SK-N-SH (cell line): Measurements from ENCODE around the gene ATP2A1. TPM values are rescaled to one million over a fixed set of nuclear protein-coding genes. Genes with fewer than 3 reads are reported as not detected.
"Not testable (repeated sequence)": the region's sequence is repeated elsewhere in the genome, so short reads cannot be mapped to it uniquely, and the experiment has no call there.

Source experiments
- CTCF ChIA-PET: fragments of 300-600, 350-600 bp; formaldehyde crosslinking; extraction: SDS; loops from one replicate; lab custom pipeline; 2021; lab: Yijun Ruan, JAX
- POLR2A ChIA-PET: fragments of 350-600 bp; sonication (Branson Sonifier 250); formaldehyde crosslinking; extraction: SDS; loops from one replicate; lab custom pipeline; 2020; ENCODE audit warnings: antibody characterized with exemption, inconsistent platforms; lab: Yijun Ruan, JAX
- DNase-seq: peaks from one replicate; pipeline ENCODE4 v3.0.0; 2012
- H2AFZ ChIP-seq: fragments of 200-600 bp; sonication (generic); 2 replicates; pipeline ENCODE4 v1.8.1; 2016; ENCODE audit warnings: antibody characterized with exemption, mild to moderate bottlenecking, low read depth
- H3F3A ChIP-seq: fragments of 200-600 bp; sonication (generic); replicated peaks from 2 replicates; pipeline ENCODE3; 2016; ENCODE audit warnings: antibody characterized with exemption, mild to moderate bottlenecking; ENCODE audit not compliant: insufficient read depth
- H3K27ac ChIP-seq, 2 experiments: fragments of 200-500 bp in 1 of 2; fragments of 200-600 bp in 1 of 2; sonication (Bioruptor generic) in 1 of 2; sonication (generic), shearing (Covaris generic) in 1 of 2; 2 replicates each; pipeline versions ENCODE4 v1.5.1 to v1.6.1; 2014 to 2016; ENCODE audit warnings: low read depth in 2 of 2, inconsistent platforms in 1 of 2, low read length in 1 of 2, mild to moderate bottlenecking in 1 of 2, mixed read lengths in 1 of 2
- H3K27me3 ChIP-seq: fragments of 200-600 bp; sonication (generic), shearing (Covaris generic); 2 replicates; pipeline ENCODE4 v1.6.1; 2016; ENCODE audit warnings: mixed run types; ENCODE audit not compliant: insufficient read depth
- H3K36me3 ChIP-seq, 2 experiments: fragments of 200-500 bp in 1 of 2; fragments of 200-600 bp in 1 of 2; sonication (Bioruptor generic) in 1 of 2; sonication (generic) in 1 of 2; replicated peaks in 1 of 2; 2 replicates each; pipeline versions ENCODE3 to v1.5.1; 2014 to 2016; ENCODE audit warnings: low read length in 1 of 2, mild to moderate bottlenecking in 1 of 2; ENCODE audit not compliant: insufficient read depth in 2 of 2, control insufficient read depth in 1 of 2
- H3K4me1 ChIP-seq, 2 experiments: fragments of 200-500 bp in 1 of 2; fragments of 200-600 bp in 1 of 2; sonication (Bioruptor generic) in 1 of 2; sonication (generic), shearing (Covaris generic) in 1 of 2; 2 replicates each; pipeline versions ENCODE4 v1.5.1 to v1.6.1; 2014 to 2016; ENCODE audit warnings: low read depth in 1 of 2, low read length in 1 of 2, mixed run types in 1 of 2; ENCODE audit not compliant: insufficient read depth in 2 of 2, control insufficient read depth in 1 of 2
- H3K4me2 ChIP-seq: fragments of 200-600 bp; sonication (generic), shearing (Covaris generic); 2 replicates; pipeline ENCODE4 v1.6.1; 2017; ENCODE audit warnings: mixed run types
- H3K4me3 ChIP-seq, 2 experiments: fragments of 200-500 bp in 1 of 2; fragments of 200-600 bp in 1 of 2; sonication (Bioruptor generic) in 1 of 2; sonication (generic), shearing (Covaris generic) in 1 of 2; 2 replicates each; pipeline versions ENCODE4 v1.5.1 to v1.8.1; 2014 to 2016; ENCODE audit warnings: low read depth in 2 of 2, inconsistent platforms in 1 of 2, low read length in 1 of 2, mild to moderate bottlenecking in 1 of 2, mixed read lengths in 1 of 2, moderate library complexity in 1 of 2
- H3K79me2 ChIP-seq: fragments of 200-600 bp; sonication (generic); 2 replicates; pipeline ENCODE4 v1.8.1; 2017; ENCODE audit warnings: mild to moderate bottlenecking; ENCODE audit not compliant: insufficient read depth
- H3K9ac ChIP-seq: fragments of 200-600 bp; sonication (generic); 2 replicates; pipeline ENCODE4 v1.6.1; 2017; ENCODE audit warnings: mixed run types
- H3K9me2 ChIP-seq: fragments of 200-600 bp; sonication (generic); 2 replicates; pipeline ENCODE4 v1.6.1; 2017; ENCODE audit warnings: mixed run types
- H3K9me3 ChIP-seq: fragments of 200-600 bp; sonication (generic); 2 replicates; pipeline ENCODE4 v1.6.1; 2017; ENCODE audit warnings: mixed run types, mild to moderate bottlenecking, moderate library complexity
- H4K20me1 ChIP-seq: fragments of 200-600 bp; sonication (generic); 2 replicates; pipeline ENCODE4 v1.6.1; 2017; ENCODE audit warnings: mild to moderate bottlenecking, mixed run types; ENCODE audit not compliant: insufficient read depth
- EP300 ChIP-seq, 2 experiments: IDR thresholded peaks; 2 replicates each; pipeline versions ENCODE4 v1.4.0 to v1.6.1; 2012; ENCODE audit warnings: borderline replicate concordance in 1 of 2, low read depth in 1 of 2, low read length in 1 of 2
- FOXM1 ChIP-seq: IDR thresholded peaks from 2 replicates; pipeline ENCODE4 v1.4.0; 2012; ENCODE audit warnings: low read depth, mild to moderate bottlenecking
- GABPA ChIP-seq: IDR thresholded peaks from 2 replicates; pipeline ENCODE4 v1.4.0; 2012; ENCODE audit warnings: low read depth, mild to moderate bottlenecking
- GATA2 ChIP-seq: sonication (generic); formaldehyde crosslinking; IDR thresholded peaks from 2 replicates; pipeline ENCODE4 v1.5.0; 2020; ENCODE audit warnings: mild to moderate bottlenecking, missing genetic modification reagents
- JUND ChIP-seq: IDR thresholded peaks from 2 replicates; pipeline ENCODE4 v1.4.0; 2012
- NFIC ChIP-seq: IDR thresholded peaks from 2 replicates; pipeline ENCODE4 v1.4.0; 2012; ENCODE audit warnings: borderline replicate concordance
- NRF1 ChIP-seq: IDR thresholded peaks from 2 replicates; pipeline ENCODE4 v1.6.1; 2012; ENCODE audit warnings: low read depth, mild to moderate bottlenecking, low read length
- PBX3 ChIP-seq: IDR thresholded peaks from 2 replicates; pipeline ENCODE4; 2012
- POLR2AphosphoS5 ChIP-seq: IDR thresholded peaks from 2 replicates; pipeline ENCODE4 v1.6.1; 2012; ENCODE audit warnings: low read depth, low read length
- SIN3A ChIP-seq: IDR thresholded peaks from 2 replicates; pipeline ENCODE4 v1.6.1; 2012; ENCODE audit warnings: low read depth, mild to moderate bottlenecking, low read length, moderate library complexity, borderline replicate concordance
- TAF1 ChIP-seq: IDR thresholded peaks from 2 replicates; pipeline ENCODE4 v1.6.1; 2012; ENCODE audit warnings: low read depth, mild to moderate bottlenecking, low read length, moderate library complexity, borderline replicate concordance
- YY1 ChIP-seq: IDR thresholded peaks from 2 replicates; pipeline ENCODE4 v1.4.0; 2012; ENCODE audit warnings: low read depth, mild to moderate bottlenecking
- WGBS: methylation state at CpG from one replicate; pipeline ENCODE4 v1.1.6; 2017; ENCODE audit warnings: low lambda C conversion rate; 5-methylcytosine and 5-hydroxymethylcytosine counted together
- polyA plus RNA-seq, 3 experiments: library from polyadenylated mRNA; depleted of rRNA; stranded (reverse); fragments of >200 nt; gene quantifications; 2 replicates each; pipeline ENCODE4 v1.2.3, GENCODE V29; 2012
- TF ChIP-seq, protein P1 (sequence below): IDR thresholded peaks from 2 replicates; pipeline ENCODE4 v1.4.0; 2012; ENCODE audit warnings: low read depth, borderline replicate concordance
- TF ChIP-seq, protein P2 (sequence below): IDR thresholded peaks from 2 replicates; pipeline ENCODE4 v1.4.0; 2012; ENCODE audit warnings: low read depth
- TF ChIP-seq, protein P3 (sequence below): fragments of 200-600 bp; sonication (generic); IDR thresholded peaks from 2 replicates; pipeline ENCODE4 v1.6.1; 2017; ENCODE audit warnings: antibody characterized with exemption, mild to moderate bottlenecking, moderate library complexity

The ATP2A1 gene
- polyA plus RNA-seq, 1 of the 3 experiments (the other 2 are of a cell fraction): 3.0 TPM

DNA sequence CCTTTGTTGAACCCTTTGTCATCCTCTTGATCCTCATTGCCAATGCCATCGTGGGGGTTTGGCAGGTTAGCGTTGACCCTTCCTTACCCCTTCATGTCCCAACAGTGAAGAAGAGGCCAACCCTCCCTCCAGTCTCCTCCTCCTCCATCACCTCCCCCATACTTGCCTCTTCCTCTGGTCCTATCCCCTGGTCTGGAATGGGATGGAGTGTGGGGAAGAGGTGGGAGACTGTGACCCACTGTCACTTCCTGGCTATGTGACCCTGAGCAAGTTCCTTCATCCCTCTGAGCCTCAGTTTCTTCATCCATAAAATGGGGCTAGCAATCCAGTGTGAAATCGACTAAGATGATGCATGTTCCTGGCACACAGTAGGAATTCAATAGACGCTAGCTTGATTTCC, 2.7 kb downstream of the ATP2A1 start:
- H3F3A ChIP-seq: no peaks in the 10 kb centered on the region
- no peak for TF ChIP-seq JUND
- no peak for TF ChIP-seq SIN3A
- no peak for TF ChIP-seq NFIC
- TF ChIP-seq, protein P1, sequence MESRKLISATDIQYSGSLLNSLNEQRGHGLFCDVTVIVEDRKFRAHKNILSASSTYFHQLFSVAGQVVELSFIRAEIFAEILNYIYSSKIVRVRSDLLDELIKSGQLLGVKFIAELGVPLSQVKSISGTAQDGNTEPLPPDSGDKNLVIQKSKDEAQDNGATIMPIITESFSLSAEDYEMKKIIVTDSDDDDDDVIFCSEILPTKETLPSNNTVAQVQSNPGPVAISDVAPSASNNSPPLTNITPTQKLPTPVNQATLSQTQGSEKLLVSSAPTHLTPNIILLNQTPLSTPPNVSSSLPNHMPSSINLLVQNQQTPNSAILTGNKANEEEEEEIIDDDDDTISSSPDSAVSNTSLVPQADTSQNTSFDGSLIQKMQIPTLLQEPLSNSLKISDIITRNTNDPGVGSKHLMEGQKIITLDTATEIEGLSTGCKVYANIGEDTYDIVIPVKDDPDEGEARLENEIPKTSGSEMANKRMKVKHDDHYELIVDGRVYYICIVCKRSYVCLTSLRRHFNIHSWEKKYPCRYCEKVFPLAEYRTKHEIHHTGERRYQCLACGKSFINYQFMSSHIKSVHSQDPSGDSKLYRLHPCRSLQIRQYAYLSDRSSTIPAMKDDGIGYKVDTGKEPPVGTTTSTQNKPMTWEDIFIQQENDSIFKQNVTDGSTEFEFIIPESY: no peak
- no peak for TF ChIP-seq NRF1
- TF ChIP-seq, protein P2, sequence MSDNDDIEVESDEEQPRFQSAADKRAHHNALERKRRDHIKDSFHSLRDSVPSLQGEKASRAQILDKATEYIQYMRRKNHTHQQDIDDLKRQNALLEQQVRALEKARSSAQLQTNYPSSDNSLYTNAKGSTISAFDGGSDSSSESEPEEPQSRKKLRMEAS: no peak
- no peak for TF ChIP-seq EP300 (IDR thresholded peaks at IDR 0.05; ENCODE audit: borderline replicate concordance in 1 of 2, low read depth in 1 of 2, low read length in 1 of 2)
- TF ChIP-seq YY1: no peak
- TF ChIP-seq, protein P3, sequence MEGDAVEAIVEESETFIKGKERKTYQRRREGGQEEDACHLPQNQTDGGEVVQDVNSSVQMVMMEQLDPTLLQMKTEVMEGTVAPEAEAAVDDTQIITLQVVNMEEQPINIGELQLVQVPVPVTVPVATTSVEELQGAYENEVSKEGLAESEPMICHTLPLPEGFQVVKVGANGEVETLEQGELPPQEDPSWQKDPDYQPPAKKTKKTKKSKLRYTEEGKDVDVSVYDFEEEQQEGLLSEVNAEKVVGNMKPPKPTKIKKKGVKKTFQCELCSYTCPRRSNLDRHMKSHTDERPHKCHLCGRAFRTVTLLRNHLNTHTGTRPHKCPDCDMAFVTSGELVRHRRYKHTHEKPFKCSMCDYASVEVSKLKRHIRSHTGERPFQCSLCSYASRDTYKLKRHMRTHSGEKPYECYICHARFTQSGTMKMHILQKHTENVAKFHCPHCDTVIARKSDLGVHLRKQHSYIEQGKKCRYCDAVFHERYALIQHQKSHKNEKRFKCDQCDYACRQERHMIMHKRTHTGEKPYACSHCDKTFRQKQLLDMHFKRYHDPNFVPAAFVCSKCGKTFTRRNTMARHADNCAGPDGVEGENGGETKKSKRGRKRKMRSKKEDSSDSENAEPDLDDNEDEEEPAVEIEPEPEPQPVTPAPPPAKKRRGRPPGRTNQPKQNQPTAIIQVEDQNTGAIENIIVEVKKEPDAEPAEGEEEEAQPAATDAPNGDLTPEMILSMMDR: no peak
- no peak for TF ChIP-seq FOXM1
- TF ChIP-seq GABPA: no peak
- no peak for TF ChIP-seq TAF1
- no peak for TF ChIP-seq POLR2AphosphoS5
- TF ChIP-seq PBX3: no peak
- TF ChIP-seq GATA2 (CRISPR knock-in tag): no peak
- H3K4me1 ChIP-seq: peaks cover 0 to 14% of the 10 kb centered on the region in 2 experiments; a peak in 1 of 4 replicates
- no peaks in the 10 kb centered on the region for H3K79me2 ChIP-seq
- ChIA-PET POLR2A (interaction anchor here (1.4 to 2.0 kb wide), 2 partner anchors 8 to 16 kb away, joined by 4 to 5 read pairs; no protein-coding TSS in a partner anchor), CTCF (interaction anchor here (0.9 kb wide), 1 partner anchor 58 kb away, joined by 3 read pairs; no protein-coding TSS in a partner anchor)
- H3K4me3 ChIP-seq: no peak overlapping the region
- H3K36me3 ChIP-seq: no peaks in the 10 kb centered on the region
- H3K27me3 ChIP-seq: no peaks in the 10 kb centered on the region
- H3K27ac ChIP-seq: no peak overlapping the region
- H3K9me3 ChIP-seq: no peaks in the 10 kb centered on the region
- H4K20me1 ChIP-seq: no peaks in the 10 kb centered on the region
- H3K4me2 ChIP-seq: no peak overlapping the region
- DNase-seq: no peak
- no peaks in the 10 kb centered on the region for H3K9me2 ChIP-seq
- 100% methylated on average over 4 of the region's 4 CpGs for WGBS
- H3K9ac ChIP-seq: no peak overlapping the region
- no peak overlapping the region for H2AFZ ChIP-seq

DNA sequence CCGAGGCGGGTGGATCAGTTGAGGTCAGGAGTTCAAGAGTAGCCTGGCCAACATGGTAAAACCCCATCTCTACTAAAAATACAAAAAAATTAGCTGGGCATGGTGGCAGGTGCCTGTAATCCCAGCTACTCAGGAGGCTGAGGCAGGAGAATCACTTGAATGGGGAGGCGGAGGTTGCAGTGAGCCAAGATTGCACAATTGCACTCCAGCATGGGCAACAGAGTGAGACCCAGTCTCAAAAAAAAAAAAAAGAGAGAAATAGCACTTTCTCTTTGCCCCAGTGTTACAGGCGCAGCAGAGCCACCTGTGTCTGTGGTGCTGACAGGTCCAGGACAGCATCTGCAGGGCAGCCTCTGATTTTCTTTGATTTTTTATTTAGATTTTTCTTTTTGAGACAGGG, 3.3 kb downstream of the ATP2A1 start:
- H3K4me2 ChIP-seq, H3K27me3 ChIP-seq, DNase-seq, H2AFZ ChIP-seq, H3K79me2 ChIP-seq, CTCF ChIA-PET, H3K9me2 ChIP-seq, H3K9ac ChIP-seq, H3K36me3 ChIP-seq, H3K4me3 ChIP-seq, POLR2A ChIA-PET, H3K9me3 ChIP-seq, H3K27ac ChIP-seq, H3F3A ChIP-seq, H4K20me1 ChIP-seq: not testable (repeated sequence)
- H3K4me1 ChIP-seq: peaks cover 0 to 14% of the 10 kb centered on the region in 2 experiments; a peak in 1 of 4 replicates
- WGBS: 96% methylated on average over 4 of the region's 4 CpGs
